GM06990 (cell line): ENCODE measurements around the gene IL17REL.

Experiments used
- DNase-seq: peaks from one replicate; pipeline ENCODE4 v3.0.0-alpha.2; 2011; ENCODE audit not compliant: insufficient read length; ENCODE audit errors: extremely low read depth
- H3K27me3 ChIP-seq: replicated peaks from 2 replicates; pipeline ENCODE4 v1.6.0; 2011; ENCODE audit warnings: low read length; ENCODE audit not compliant: control insufficient read depth, insufficient read depth
- H3K36me3 ChIP-seq: 2 replicates; pipeline ENCODE4 v1.5.1; 2011; ENCODE audit warnings: low read length; ENCODE audit not compliant: control insufficient read depth, insufficient read depth
- H3K4me3 ChIP-seq: replicated peaks from 2 replicates; pipeline ENCODE4 v1.5.1; 2011; ENCODE audit warnings: low read depth, mild to moderate bottlenecking, control low read depth, low read length
- CTCF ChIP-seq: IDR thresholded peaks from 2 replicates; pipeline ENCODE4 v1.5.1; 2011; ENCODE audit warnings: low read length, control low read depth, mild to moderate bottlenecking, inconsistent platforms; ENCODE audit not compliant: insufficient read depth, poor library complexity, severe bottlenecking

Gene IL17REL

GRCh38 chr22:50015451-50016307 is 3.1 kb upstream of the IL17REL start:
- no peak for DNase-seq
- Histone ChIP-seq H3K27me3 (no peaks in the 10 kb centered on the region), H3K4me3 (no peak overlapping the region), H3K36me3 (no peaks in the 10 kb centered on the region)
- TF ChIP-seq CTCF, result no peak

- no peak for TF ChIP-seq CTCF
- H3K4me3 ChIP-seq, result no peak overlapping the region
- no peaks in the 10 kb centered on the region for H3K27me3 ChIP-seq
- no peaks in the 10 kb centered on the region for H3K36me3 ChIP-seq
- no peak for DNase-seq
Measured at GRCh38 chr22:50014655-50015401, 2.3 kb upstream of the IL17REL start.

- Histone ChIP-seq H3K36me3 (no peaks in the 10 kb centered on the region), H3K4me3 (no peak overlapping the region), H3K27me3 (no peaks in the 10 kb centered on the region)
- no peak for TF ChIP-seq CTCF
- no peak for DNase-seq
Measured at GRCh38 chr22:50014053-50014501, 1.5 kb upstream of the IL17REL start.

GRCh38 chr22:50011447-50012210 is 936 bp downstream of the IL17REL start:
- H3K36me3 ChIP-seq, result no peaks in the 10 kb centered on the region
- no peaks in the 10 kb centered on the region for H3K27me3 ChIP-seq
- DNase-seq, result no peak
- peak overlapping the region; percentile 12; the same call in 1 of the 2 replicates for H3K4me3 ChIP-seq
- TF ChIP-seq CTCF, result no peak

- no peaks in the 10 kb centered on the region for H3K36me3 ChIP-seq
- H3K4me3 ChIP-seq, result peak overlapping the region; percentile 48
- DNase-seq, result peak; percentile 76
- H3K27me3 ChIP-seq, result no peaks in the 10 kb centered on the region
- no peak for TF ChIP-seq CTCF
Measured at GRCh38 chr22:50010676-50011446, 1.7 kb downstream of the IL17REL start.
